Measurements from ENCODE around the gene SORBS1. TPM values are rescaled to one million over a fixed set of nuclear protein-coding genes. Genes with fewer than 3 reads are reported as not detected.
"Not testable (repeated sequence)": the region's sequence is repeated elsewhere in the genome, so short reads cannot be mapped to it uniquely, and the experiment has no call there.

SORBS1 gene
- total RNA-seq, 2 experiments from 2014 or later, result 0.13 to 0.70 TPM

GRCh38 chr10:95474228-95475002 is 86.8 kb downstream of the SORBS1 start:
- H3K4me1 Mint-ChIP-seq (ENCODE audit: low read depth), result no peaks in the 10 kb centered on the region
- POLR2A ChIA-PET, result no interaction called here

GRCh38 chr10:95472304-95473088 is 88.7 kb downstream of the SORBS1 start:
- intact Hi-C loops (cut with micrococcal nuclease), result no loop called here
- CTCF ChIA-PET, result no interaction called here
- Mint-ChIP-seq H3K27me3 (peaks cover 2% of the 10 kb centered on the region), H3K9me3 (no peaks in the 10 kb centered on the region), H3K27ac (no peak overlapping the region), H3K4me3 (no peak overlapping the region), H3K36me3 (ENCODE audit: low read depth) (no peaks in the 10 kb centered on the region), H3K4me1 (ENCODE audit: low read depth) (no peaks in the 10 kb centered on the region)
- TF ChIP-seq CTCF (IDR thresholded peaks at IDR 0.05), result no peak
- POLR2A ChIA-PET, result no interaction called here
- no peak for DNase-seq
- no peak for ATAC-seq

More at GRCh38 chr10:95474228-95475002, 86.8 kb downstream of the SORBS1 start:
- Mint-ChIP-seq H3K36me3 (ENCODE audit: low read depth) (no peaks in the 10 kb centered on the region), H3K4me3 (no peak overlapping the region), H3K27me3 (peaks cover 2% of the 10 kb centered on the region), H3K9me3 (no peaks in the 10 kb centered on the region), H3K27ac (no peak overlapping the region)
- DNase-seq, result no peak
- no peak for TF ChIP-seq CTCF (IDR thresholded peaks at IDR 0.05)
- intact Hi-C loops (cut with micrococcal nuclease), result no loop called here
- no peak for ATAC-seq
- CTCF ChIA-PET, result interaction anchor here (1.0 kb wide), 1 partner anchor 45 kb away, joined by 4 read pairs; no protein-coding TSS in a partner anchor

GRCh38 chr10:95469676-95470075 is 91.5 kb downstream of the SORBS1 start:
- no peak overlapping the region for H3K27ac Mint-ChIP-seq
- no peak overlapping the region for H3K4me3 Mint-ChIP-seq
- peaks cover 4% of the 10 kb centered on the region for H3K27me3 Mint-ChIP-seq
- peaks cover 2% of the 10 kb centered on the region for H3K4me1 Mint-ChIP-seq (ENCODE audit: low read depth)
- intact Hi-C loops (cut with micrococcal nuclease), result no loop called here
- no peak for TF ChIP-seq CTCF (IDR thresholded peaks at IDR 0.05)
- H3K9me3 Mint-ChIP-seq, result no peaks in the 10 kb centered on the region
- H3K36me3 Mint-ChIP-seq (ENCODE audit: low read depth), result no peaks in the 10 kb centered on the region
- POLR2A ChIA-PET, result no interaction called here
- DNase-seq (no peak), ATAC-seq (no peak)
- CTCF ChIA-PET, result no interaction called here

GRCh38 chr10:95469251-95469650 is 91.9 kb downstream of the SORBS1 start:
- TF ChIP-seq CTCF (IDR thresholded peaks at IDR 0.05), result no peak
- POLR2A ChIA-PET, result no interaction called here
- ATAC-seq (no peak), DNase-seq (no peak)
- CTCF ChIA-PET, result no interaction called here
- intact Hi-C loops (cut with micrococcal nuclease), result no loop called here
- H3K9me3 Mint-ChIP-seq, result no peaks in the 10 kb centered on the region
- no peaks in the 10 kb centered on the region for H3K36me3 Mint-ChIP-seq (ENCODE audit: low read depth)
- peaks cover 2% of the 10 kb centered on the region for H3K4me1 Mint-ChIP-seq (ENCODE audit: low read depth)
- peaks cover 4% of the 10 kb centered on the region for H3K27me3 Mint-ChIP-seq
- no peak overlapping the region for H3K27ac Mint-ChIP-seq
- no peak overlapping the region for H3K4me3 Mint-ChIP-seq

- H3K36me3 Mint-ChIP-seq (ENCODE audit: low read depth); H3K4me3 Mint-ChIP-seq; H3K27ac Mint-ChIP-seq; POLR2A ChIA-PET; ATAC-seq; H3K9me3 Mint-ChIP-seq; intact Hi-C loops (cut with micrococcal nuclease); DNase-seq; H3K27me3 Mint-ChIP-seq; H3K4me1 Mint-ChIP-seq (ENCODE audit: low read depth): not testable (repeated sequence)
- CTCF ChIA-PET, result interaction anchor here (0.6 kb wide), 1 partner anchor 12 kb away, joined by 3 read pairs; no protein-coding TSS in a partner anchor
Measured at GRCh38 chr10:95467642-95468041, 93.5 kb downstream of the SORBS1 start.
